ENCODE results near the gene RBM33. TPM values are rescaled to one million over a fixed set of nuclear protein-coding genes. Genes with fewer than 3 reads are reported as not detected.

Gene RBM33
- total and polyA plus RNA-seq, 2 of the 4 experiments (the other 2 are of a cell fraction), result 7.3 to 10.8 TPM

GRCh38 chr7:155735442-155736115, 91.1 kb downstream of the RBM33 start:
- no peak overlapping the region for H4K5ac ChIP-seq (ENCODE audit: low read depth, low read length)
- POLR2A ChIA-PET (ENCODE audit: unreplicated experiment), result no interaction called here
- no peak overlapping the region for H3K27ac ChIP-seq (ENCODE audit: insufficient read depth, low read length)
- H3K36me3 ChIP-seq (ENCODE audit: control insufficient read depth, insufficient read depth, low read length), result peaks cover 24% of the 10 kb centered on the region
- no peak overlapping the region for H3K18ac ChIP-seq (ENCODE audit: low read depth, low read length)
- no peak overlapping the region for H2BK120ac ChIP-seq (ENCODE audit: low read depth, low read length)
- TF ChIP-seq FOS (IDR thresholded peaks at IDR 0.05; ENCODE audit: low read depth, low read length) (no peak), POLR2A (IDR thresholded peaks at IDR 0.05; ENCODE audit: low read depth, low read length) (no peak), CEBPB (IDR thresholded peaks at IDR 0.05; ENCODE audit: low read depth, low read length) (no peak), SMC3 (IDR thresholded peaks at IDR 0.05; ENCODE audit: low read depth, low read length) (no peak), USF2 (IDR thresholded peaks at IDR 0.05; ENCODE audit: low read depth, low read length) (no peak)
- TF ChIP-seq, protein P1, sequence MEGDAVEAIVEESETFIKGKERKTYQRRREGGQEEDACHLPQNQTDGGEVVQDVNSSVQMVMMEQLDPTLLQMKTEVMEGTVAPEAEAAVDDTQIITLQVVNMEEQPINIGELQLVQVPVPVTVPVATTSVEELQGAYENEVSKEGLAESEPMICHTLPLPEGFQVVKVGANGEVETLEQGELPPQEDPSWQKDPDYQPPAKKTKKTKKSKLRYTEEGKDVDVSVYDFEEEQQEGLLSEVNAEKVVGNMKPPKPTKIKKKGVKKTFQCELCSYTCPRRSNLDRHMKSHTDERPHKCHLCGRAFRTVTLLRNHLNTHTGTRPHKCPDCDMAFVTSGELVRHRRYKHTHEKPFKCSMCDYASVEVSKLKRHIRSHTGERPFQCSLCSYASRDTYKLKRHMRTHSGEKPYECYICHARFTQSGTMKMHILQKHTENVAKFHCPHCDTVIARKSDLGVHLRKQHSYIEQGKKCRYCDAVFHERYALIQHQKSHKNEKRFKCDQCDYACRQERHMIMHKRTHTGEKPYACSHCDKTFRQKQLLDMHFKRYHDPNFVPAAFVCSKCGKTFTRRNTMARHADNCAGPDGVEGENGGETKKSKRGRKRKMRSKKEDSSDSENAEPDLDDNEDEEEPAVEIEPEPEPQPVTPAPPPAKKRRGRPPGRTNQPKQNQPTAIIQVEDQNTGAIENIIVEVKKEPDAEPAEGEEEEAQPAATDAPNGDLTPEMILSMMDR (conservative IDR thresholded peaks at IDR 0.05; ENCODE audit: low read depth, low read length), result no peak
- WGBS, 2 experiments (ENCODE audit: extremely low coverage in 2 of 2, insufficient read length in 1 of 2), result 100% methylated on average over 1 of the region's 3 CpGs; no CpG with 5 or more reads in 1 of the 2 experiments
- intact Hi-C loops (cut with micrococcal nuclease) (no loop called here), dilution Hi-C loops (cut with HindIII; ENCODE audit: low sequenced_read_pairs, unreplicated experiment) (no loop called here), in situ Hi-C loops (cut with MboI; ENCODE audit: low sequenced_read_pairs) (no loop called here)
- no peak overlapping the region for H3K4me3 ChIP-seq (ENCODE audit: insufficient read depth, low read depth, low read length)
- no peak overlapping the region for H3K14ac ChIP-seq (replicated peaks; ENCODE audit: low read depth, low read length)
- no peak overlapping the region for H2AK5ac ChIP-seq (ENCODE audit: low read depth, low read length)
- DNase-seq (no peak), ATAC-seq (ENCODE audit: low read depth) (no peak)
- H2AFZ ChIP-seq (replicated peaks; ENCODE audit: low read length, poor library complexity), result no peak overlapping the region
- no peak overlapping the region for H4K8ac ChIP-seq (ENCODE audit: low read depth in 2 of 2, low read length in 2 of 2)
- H2BK15ac ChIP-seq (ENCODE audit: low read depth, low read length), result no peak overlapping the region
- 0 out of 2 replicates have a peak, but pooled peaks cover 18% of the 10 kb centered on the region for H4K20me1 ChIP-seq (ENCODE audit: insufficient read depth, low read length)
- no peak overlapping the region for H3K23ac ChIP-seq (ENCODE audit: low read depth, low read length)
- no peak overlapping the region for H3K4ac ChIP-seq (ENCODE audit: low read depth, low read length)
- no peaks in the 10 kb centered on the region for H3K4me1 ChIP-seq (ENCODE audit: control insufficient read depth, insufficient read depth, low read length)
- no peak overlapping the region for H3K56ac ChIP-seq (ENCODE audit: extremely low read depth, insufficient read depth, low read length)
- H3K9me1 ChIP-seq (ENCODE audit: insufficient read depth, low read length), result peaks cover 3% of the 10 kb centered on the region; the same call in 1 of the 2 replicates
- CTCF ChIA-PET, result no interaction called here
- H3K79me1 ChIP-seq (ENCODE audit: low read depth in 1 of 2, low read length in 2 of 2), result peaks cover 21 to 28% of the 10 kb centered on the region in 2 experiments
- no peaks in the 10 kb centered on the region for H3K27me3 ChIP-seq (ENCODE audit: control insufficient read depth, insufficient read depth, low read length)
- H4K91ac ChIP-seq (ENCODE audit: insufficient read depth, low read depth, low read length), result no peak overlapping the region
- H3K4me2 ChIP-seq (ENCODE audit: low read depth, low read length), result no peak overlapping the region
- no peak overlapping the region for H2AK9ac ChIP-seq (replicated peaks; ENCODE audit: low read depth, low read length, poor library complexity)
- H3K9me3 ChIP-seq (ENCODE audit: control insufficient read depth, insufficient read depth, low read length), result no peaks in the 10 kb centered on the region
- no TSS peak for BruUV-seq (replicated peaks)
- no peak overlapping the region for H2BK20ac ChIP-seq (ENCODE audit: low read depth, low read length)
- no peak overlapping the region for H3K9ac ChIP-seq (ENCODE audit: low read depth, low read length)
- no peak overlapping the region for H2BK5ac ChIP-seq (ENCODE audit: low read depth, low read length, poor library complexity, severe bottlenecking)
